ENCODE data around the gene BABAM2. TPM values are rescaled to one million over a fixed set of nuclear protein-coding genes. Genes with fewer than 3 reads are reported as not detected.

The BABAM2 gene
- total RNA-seq, 2 experiments from 2014 or later, result 19.7 to 33.2 TPM

DNA sequence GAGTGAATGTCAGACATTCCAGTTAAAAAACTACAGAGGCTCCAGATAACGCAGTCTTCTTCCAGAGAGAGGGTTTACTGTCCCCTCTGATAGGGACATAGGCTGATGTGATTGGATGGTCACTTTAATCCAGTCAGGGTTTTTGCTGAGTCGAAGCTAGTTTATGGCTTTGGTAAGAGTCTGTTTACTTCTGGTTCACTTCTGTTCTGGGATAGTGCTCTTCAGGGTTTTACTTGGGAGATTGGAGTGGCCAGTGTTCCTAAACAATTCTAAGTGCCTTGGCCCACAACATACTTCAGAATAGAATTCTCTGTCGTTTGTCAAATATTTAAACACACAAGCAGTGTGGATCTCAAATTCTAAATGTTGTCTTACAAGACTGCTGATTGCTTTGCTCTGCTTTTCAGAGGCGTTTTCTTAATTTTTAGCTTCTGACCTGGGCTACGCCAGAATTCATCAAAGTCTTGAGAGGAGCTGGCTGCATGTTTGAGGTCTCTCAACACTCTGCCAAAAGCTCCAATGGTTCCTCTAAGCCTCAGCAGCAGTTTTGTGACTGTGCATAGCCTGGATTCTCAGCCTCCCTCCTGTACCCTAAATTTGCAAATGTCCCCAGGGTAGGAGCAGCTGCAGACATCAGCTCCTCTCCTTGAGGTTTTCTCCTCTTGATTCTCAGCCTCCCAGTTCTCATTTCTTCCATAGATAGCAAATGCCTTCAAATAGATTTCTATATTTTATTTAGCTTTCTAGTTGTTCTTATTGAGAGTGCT, 105.8 kb downstream of the BABAM2 start:
- Histone ChIP-seq H3K36me3 (ENCODE audit: insufficient read depth, low read length) (no peaks in the 10 kb centered on the region), H3K4me3 (ENCODE audit: low read depth, low read length, poor library complexity, severe bottlenecking) (no peak overlapping the region), H3K9me3 (ENCODE audit: low read length) (no peaks in the 10 kb centered on the region), H3K79me2 (ENCODE audit: insufficient read depth, low read depth, low read length) (no peaks in the 10 kb centered on the region), H4K20me1 (ENCODE audit: insufficient read depth, low read length) (no peaks in the 10 kb centered on the region), H3K4me2 (ENCODE audit: low read length) (no peak overlapping the region), H3K27ac (ENCODE audit: low read depth, low read length, poor library complexity, severe bottlenecking) (no peak overlapping the region), H2AFZ (ENCODE audit: low read length) (no peak overlapping the region), H3K4me1 (ENCODE audit: insufficient read depth, low read length, poor library complexity, severe bottlenecking) (no peaks in the 10 kb centered on the region), H3K9me2 (ENCODE audit: insufficient read depth, low read length) (no peaks in the 10 kb centered on the region)
- ChIA-PET CTCF (ENCODE audit: unreplicated experiment) (no interaction called here), POLR2A (interaction anchor here (0.6 kb wide), 1 partner anchor 1885 kb away, joined by 3 read pairs; no protein-coding TSS in a partner anchor)
- intact Hi-C loops (cut with micrococcal nuclease; ENCODE audit: unreplicated experiment), result no loop called here
- BruUV-seq (replicated peaks), result no TSS peak
- DNase-seq (ENCODE audit: low spot score), result no peak
- TF ChIP-seq, protein P1, sequence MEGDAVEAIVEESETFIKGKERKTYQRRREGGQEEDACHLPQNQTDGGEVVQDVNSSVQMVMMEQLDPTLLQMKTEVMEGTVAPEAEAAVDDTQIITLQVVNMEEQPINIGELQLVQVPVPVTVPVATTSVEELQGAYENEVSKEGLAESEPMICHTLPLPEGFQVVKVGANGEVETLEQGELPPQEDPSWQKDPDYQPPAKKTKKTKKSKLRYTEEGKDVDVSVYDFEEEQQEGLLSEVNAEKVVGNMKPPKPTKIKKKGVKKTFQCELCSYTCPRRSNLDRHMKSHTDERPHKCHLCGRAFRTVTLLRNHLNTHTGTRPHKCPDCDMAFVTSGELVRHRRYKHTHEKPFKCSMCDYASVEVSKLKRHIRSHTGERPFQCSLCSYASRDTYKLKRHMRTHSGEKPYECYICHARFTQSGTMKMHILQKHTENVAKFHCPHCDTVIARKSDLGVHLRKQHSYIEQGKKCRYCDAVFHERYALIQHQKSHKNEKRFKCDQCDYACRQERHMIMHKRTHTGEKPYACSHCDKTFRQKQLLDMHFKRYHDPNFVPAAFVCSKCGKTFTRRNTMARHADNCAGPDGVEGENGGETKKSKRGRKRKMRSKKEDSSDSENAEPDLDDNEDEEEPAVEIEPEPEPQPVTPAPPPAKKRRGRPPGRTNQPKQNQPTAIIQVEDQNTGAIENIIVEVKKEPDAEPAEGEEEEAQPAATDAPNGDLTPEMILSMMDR (conservative IDR thresholded peaks at IDR 0.05; ENCODE audit: low read length), result no peak
- no peak for TF ChIP-seq EZH2phosphoT487 (IDR thresholded peaks at IDR 0.05; ENCODE audit: borderline replicate concordance, low read depth, low read length)

DNA sequence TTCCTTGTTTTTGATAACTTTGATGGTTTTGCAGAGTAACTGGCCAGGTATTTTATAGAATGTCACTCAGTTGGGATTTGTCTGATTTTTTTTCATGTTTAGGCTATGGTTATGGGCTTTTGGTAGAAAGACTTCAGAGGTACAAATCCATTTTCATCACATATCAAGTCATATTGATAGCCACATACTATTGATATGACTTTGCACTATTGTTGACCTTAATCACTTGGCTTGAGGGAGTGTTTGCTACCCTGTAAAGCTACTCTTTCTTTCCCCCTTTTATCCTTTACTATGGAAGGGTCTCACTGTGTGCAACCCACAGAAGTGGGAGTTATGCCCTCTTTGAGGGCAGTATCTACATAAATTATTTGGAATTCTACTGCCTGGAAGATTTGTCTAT, 109.8 kb downstream of the BABAM2 start:
- Histone ChIP-seq H3K4me2 (ENCODE audit: low read length) (no peak overlapping the region), H3K36me3 (ENCODE audit: insufficient read depth, low read length) (no peaks in the 10 kb centered on the region), H3K27ac (ENCODE audit: low read depth, low read length, poor library complexity, severe bottlenecking) (no peak overlapping the region), H3K4me1 (ENCODE audit: insufficient read depth, low read length, poor library complexity, severe bottlenecking) (no peaks in the 10 kb centered on the region), H2AFZ (ENCODE audit: low read length) (no peak overlapping the region), H3K79me2 (ENCODE audit: insufficient read depth, low read depth, low read length) (no peaks in the 10 kb centered on the region), H3K9me3 (ENCODE audit: low read length) (no peaks in the 10 kb centered on the region), H3K4me3 (ENCODE audit: low read depth, low read length, poor library complexity, severe bottlenecking) (no peak overlapping the region), H3K9me2 (ENCODE audit: insufficient read depth, low read length) (no peaks in the 10 kb centered on the region), H4K20me1 (ENCODE audit: insufficient read depth, low read length) (no peaks in the 10 kb centered on the region)
- CTCF ChIA-PET (ENCODE audit: unreplicated experiment), result no interaction called here
- intact Hi-C loops (cut with micrococcal nuclease; ENCODE audit: unreplicated experiment), result no loop called here
- TF ChIP-seq, protein P1 (conservative IDR thresholded peaks at IDR 0.05; ENCODE audit: low read length), result no peak
- TF ChIP-seq EZH2phosphoT487 (IDR thresholded peaks at IDR 0.05; ENCODE audit: borderline replicate concordance, low read depth, low read length), result no peak
- POLR2A ChIA-PET, result no interaction called here
- no peak for DNase-seq (ENCODE audit: low spot score)
- no TSS peak for BruUV-seq (replicated peaks)

DNA sequence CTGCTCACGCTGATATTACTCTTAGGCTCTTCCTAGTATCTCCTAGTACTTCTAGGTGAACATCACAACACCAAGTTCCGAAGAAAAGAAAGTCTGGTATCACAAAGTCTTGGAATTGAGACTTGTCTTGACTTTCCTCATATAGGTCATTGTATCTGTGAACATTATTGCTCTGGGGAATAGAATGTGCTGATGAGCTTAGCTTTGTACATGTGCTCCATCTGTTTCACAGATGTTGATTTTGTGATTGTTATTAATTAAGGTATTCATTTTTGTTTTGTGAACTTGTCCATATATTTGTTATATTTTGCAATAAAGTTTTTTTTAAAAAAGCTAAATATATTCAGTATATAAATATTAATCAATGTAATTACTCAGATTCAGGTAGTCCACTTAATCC, 111.7 kb downstream of the BABAM2 start:
- DNase-seq (ENCODE audit: low spot score), result no peak
- Histone ChIP-seq H3K36me3 (ENCODE audit: insufficient read depth, low read length) (no peaks in the 10 kb centered on the region), H3K9me2 (ENCODE audit: insufficient read depth, low read length) (no peaks in the 10 kb centered on the region), H3K4me1 (ENCODE audit: insufficient read depth, low read length, poor library complexity, severe bottlenecking) (no peaks in the 10 kb centered on the region), H3K79me2 (ENCODE audit: insufficient read depth, low read depth, low read length) (no peaks in the 10 kb centered on the region), H2AFZ (ENCODE audit: low read length) (no peak overlapping the region), H4K20me1 (ENCODE audit: insufficient read depth, low read length) (no peaks in the 10 kb centered on the region), H3K9me3 (ENCODE audit: low read length) (no peaks in the 10 kb centered on the region), H3K27ac (ENCODE audit: low read depth, low read length, poor library complexity, severe bottlenecking) (no peak overlapping the region), H3K4me3 (ENCODE audit: low read depth, low read length, poor library complexity, severe bottlenecking) (no peak overlapping the region), H3K4me2 (ENCODE audit: low read length) (no peak overlapping the region)
- intact Hi-C loops (cut with micrococcal nuclease; ENCODE audit: unreplicated experiment), result no loop called here
- POLR2A ChIA-PET, result interaction anchor here (1.3 kb wide), 1 partner anchor 12 kb away, joined by 6 read pairs; no protein-coding TSS in a partner anchor
- BruUV-seq (replicated peaks), result no TSS peak
- no peak for TF ChIP-seq EZH2phosphoT487 (IDR thresholded peaks at IDR 0.05; ENCODE audit: borderline replicate concordance, low read depth, low read length)
- TF ChIP-seq, protein P1 (conservative IDR thresholded peaks at IDR 0.05; ENCODE audit: low read length), result no peak
- CTCF ChIA-PET (ENCODE audit: unreplicated experiment), result no interaction called here
